ENCODE measurements around the gene TMEM252.

Gene TMEM252

GRCh38 chr9:68540712-68541535 is at the start of gene TMEM252:
Gene TMEM252, minus strand, starts transcription at chr9:68540883. Its CDS starts 69 bp downstream, at chr9:68540814.
- no peak for DNase-seq

DNA sequence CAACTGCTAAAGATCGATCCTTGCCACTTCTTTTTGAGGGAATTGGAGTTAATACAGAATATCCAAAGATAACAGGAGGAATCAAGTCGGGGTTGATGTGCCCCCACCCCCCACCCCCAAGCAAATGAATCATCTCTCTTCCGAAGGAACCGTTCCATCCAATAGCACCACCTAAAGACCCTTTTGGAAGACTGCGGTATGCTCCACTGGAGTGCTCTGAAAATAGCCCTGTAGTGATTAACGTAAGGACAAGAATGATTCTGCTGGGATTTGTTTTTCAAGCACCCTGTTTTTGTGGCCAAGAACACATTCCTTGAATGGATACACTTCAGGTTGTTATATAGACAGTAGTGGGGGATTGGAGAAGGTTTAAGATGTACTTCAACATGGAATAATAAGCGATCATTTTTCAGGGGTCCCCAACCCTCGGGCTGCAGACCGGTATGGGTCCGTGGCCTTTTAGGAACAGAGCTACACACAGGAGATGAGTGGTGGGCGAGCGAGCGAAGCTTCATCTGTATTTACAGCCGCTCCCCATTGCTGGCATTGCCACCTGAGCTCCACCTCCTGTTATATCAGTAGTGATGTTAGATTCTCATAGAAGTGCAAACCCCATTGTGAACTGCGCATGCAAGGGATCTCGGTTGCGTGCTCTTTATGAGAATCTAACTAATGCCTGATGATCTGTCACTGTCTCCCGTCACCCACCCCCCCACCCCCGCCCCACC is 44.5 kb upstream of the TMEM252 start:
- no peak for DNase-seq

- peak; percentile 78 for DNase-seq
Measured at GRCh38 chr9:68584189-68585033, 43.7 kb upstream of the TMEM252 start.

GRCh38 chr9:68581696-68582095 is 41.0 kb upstream of the TMEM252 start:
- no peak for DNase-seq

DNA sequence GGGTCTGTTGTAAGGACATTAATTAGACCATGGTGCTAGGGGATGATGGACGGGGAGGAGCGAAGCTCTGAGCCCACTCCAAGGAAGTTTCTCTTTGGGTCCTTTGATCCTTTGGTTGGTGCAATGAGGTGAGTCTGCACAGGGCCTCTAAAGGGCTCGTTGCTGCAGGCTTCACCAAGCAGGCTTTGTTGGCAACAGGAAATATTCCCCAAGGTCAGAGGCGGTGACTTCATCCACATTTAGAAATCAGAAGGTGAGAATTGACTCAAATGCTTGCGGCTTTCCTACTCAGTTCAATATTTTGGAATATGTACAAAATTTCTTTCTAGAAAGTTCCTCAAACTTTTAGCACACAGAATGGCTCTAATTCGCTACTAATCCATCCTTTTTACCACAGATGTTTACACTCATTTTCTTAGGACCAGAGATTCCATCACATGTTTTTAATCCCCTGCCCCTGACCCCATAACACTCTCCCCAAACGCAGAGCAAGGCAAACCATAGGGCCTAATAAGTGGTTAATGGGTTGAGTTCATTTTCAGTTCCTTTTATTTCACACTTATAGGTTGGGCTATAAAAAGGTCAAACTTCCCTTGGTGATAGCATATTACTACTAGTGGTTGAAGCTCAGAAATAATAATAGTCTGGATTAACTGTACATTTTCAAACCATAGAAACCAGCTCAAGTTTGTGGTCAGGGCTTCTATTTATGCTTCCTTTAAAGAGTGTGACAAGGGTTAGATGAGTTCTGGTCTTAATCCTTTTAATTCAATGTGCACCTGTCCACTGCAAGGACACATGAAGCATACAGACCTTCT is 37.3 kb upstream of the TMEM252 start:
- no peak for DNase-seq

GRCh38 chr9:68575817-68576216 is 35.1 kb upstream of the TMEM252 start:
- DNase-seq: no peak

GRCh38 chr9:68574150-68574549 is 33.5 kb upstream of the TMEM252 start:
- no peak for DNase-seq

GRCh38 chr9:68567565-68567964 is 26.9 kb upstream of the TMEM252 start:
- no peak for DNase-seq

DNA sequence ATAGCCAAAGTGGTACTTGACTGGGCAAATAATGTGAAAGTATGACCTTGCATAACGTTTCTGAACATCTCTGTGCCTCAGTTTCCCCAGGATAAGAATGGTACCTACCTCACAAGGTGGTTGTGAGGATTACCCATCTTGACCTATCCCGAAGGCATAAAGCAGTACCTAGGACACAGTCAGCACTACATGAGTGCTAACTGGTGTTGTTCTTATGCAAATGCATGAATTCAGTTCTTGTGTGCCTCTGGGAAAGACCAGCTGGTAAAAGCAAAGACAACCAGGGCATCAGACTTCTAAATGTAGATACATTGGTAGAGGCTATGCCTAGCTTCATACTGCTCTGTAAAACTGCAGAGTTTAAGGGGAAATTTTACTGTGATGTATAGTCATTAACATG is 21.8 kb upstream of the TMEM252 start:
- DNase-seq: no peak

GRCh38 chr9:68560071-68560844 is 19.6 kb upstream of the TMEM252 start:
- DNase-seq: no peak

DNA sequence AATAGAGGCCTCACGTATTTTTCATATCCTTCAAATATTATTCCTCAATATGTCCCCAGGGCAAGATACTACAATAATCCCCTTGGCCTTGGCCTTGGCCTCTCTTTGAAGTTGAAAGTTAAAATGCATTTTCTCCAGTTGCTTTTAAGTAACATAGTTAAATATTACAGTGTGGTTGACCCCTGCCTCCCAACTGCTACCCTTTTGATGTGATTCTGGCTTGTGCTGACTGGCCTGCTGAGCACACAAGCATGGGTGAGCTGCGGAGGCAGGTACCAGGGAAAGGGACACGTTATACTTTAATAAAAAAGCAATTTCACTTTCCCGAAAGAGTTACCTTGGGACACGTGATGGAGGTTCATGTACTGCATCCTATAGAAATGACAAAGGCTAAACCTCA is 17.9 kb upstream of the TMEM252 start:
- DNase-seq: no peak

- DNase-seq: no peak
Measured at GRCh38 chr9:68555437-68556150, 14.9 kb upstream of the TMEM252 start.

- no peak for DNase-seq
Measured at GRCh38 chr9:68552700-68553476, 12.2 kb upstream of the TMEM252 start.

GRCh38 chr9:68551191-68551590 is 10.5 kb upstream of the TMEM252 start:
- DNase-seq: no peak

- DNase-seq: no peak
Measured at GRCh38 chr9:68548241-68548640, 7.6 kb upstream of the TMEM252 start.

- DNase-seq: no peak
Measured at GRCh38 chr9:68547417-68547816, 6.7 kb upstream of the TMEM252 start.

DNA sequence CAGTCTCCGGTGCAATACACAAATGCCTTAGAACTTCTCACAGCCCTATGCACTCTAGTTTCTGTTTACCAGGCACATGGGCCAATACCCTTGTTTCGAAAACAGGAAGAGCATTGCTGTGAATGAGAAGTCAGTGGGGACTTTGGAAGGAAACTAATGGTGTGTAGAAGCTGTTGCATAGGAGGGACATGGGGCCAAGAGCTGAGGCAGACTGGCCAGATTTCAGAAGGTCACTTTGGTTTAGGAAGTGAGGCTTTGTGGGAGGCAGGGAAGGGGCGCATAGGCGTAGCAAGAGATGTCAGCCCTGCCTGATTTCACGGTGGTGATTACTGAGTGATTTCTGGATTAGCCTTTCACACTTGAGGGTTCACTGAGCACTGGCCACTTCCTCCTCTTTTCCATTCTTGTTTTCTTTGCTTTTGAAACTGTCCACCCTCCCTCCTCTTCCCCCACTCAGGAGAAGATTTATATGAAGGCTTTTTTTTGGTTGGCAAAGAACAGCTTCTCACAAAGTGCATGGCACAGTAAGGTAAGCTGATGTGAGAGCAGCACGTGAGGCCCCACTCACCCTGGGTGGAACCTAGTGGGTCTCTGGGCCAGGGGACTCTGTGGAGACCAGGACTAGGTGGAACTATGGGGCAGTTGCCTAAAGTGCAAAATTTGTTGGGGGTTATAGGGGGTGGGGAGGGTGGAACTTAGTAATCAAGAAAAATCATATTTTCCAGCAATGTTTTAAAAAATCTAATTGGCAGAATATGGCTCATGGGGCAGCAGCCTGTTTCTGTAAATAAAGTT is 6.1 kb upstream of the TMEM252 start:
- DNase-seq: no peak

DNA sequence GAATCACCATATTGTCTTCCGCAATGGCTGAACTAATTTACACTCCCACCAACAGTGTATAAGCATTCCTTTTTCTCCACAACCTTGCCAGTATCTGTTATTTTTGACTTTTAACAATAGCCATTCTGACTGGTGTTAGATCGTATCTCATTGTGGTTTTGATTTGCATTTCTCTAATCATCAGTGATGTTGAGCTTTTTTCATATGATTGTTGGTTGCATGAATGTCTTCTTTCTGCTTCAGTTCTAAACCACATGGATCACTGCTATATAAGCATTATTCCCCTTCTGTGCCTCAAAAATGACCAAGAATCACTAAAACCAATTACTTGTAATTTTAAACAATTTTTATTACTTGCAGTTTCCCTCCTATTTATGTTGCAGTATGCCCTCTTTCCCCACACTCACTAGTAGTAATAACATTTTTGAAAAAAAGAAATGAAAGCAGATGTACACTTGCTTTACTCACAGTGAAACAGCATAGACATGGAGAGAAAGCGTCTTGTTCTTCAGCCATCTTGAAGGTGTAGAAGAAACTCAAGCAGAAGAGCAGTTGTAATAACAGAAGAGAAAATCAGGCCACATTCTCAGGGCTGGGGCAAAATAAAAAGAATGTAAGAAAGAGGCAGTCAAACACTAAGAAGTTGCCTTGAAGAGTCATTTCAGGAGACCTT is 4.5 kb upstream of the TMEM252 start:
- DNase-seq: no peak

- DNase-seq: no peak
Measured at GRCh38 chr9:68541568-68541967, 885 bp upstream of the TMEM252 start.

Data from KG1 (cell line).